OCI-LY1 (cell line): Measurements from ENCODE around the gene RGS8.

Experiments
- H2AFZ ChIP-seq: fragments of 200-600 bp; sonication (generic), shearing (Covaris generic); 2 replicates; pipeline ENCODE4 v1.6.0; 2014; ENCODE audit warnings: antibody characterized with exemption, mild to moderate bottlenecking, low read length
- H3F3A ChIP-seq: fragments of 200-600 bp; sonication (generic), shearing (Covaris generic); 2 replicates; pipeline ENCODE4 v1.6.0; 2014; ENCODE audit warnings: mild to moderate bottlenecking, antibody characterized with exemption, low read length, moderate library complexity; ENCODE audit not compliant: insufficient read depth
- H3K27ac ChIP-seq: fragments of 200-600 bp; sonication (generic); 2 replicates; pipeline ENCODE4 v1.5.1; 2014; ENCODE audit warnings: low read length, mixed run types, mild to moderate bottlenecking, low read depth; ENCODE audit not compliant: poor library complexity, severe bottlenecking
- H3K27me3 ChIP-seq: fragments of 200-600 bp; sonication (generic); 2 replicates; pipeline ENCODE4 v1.6.0; 2014; ENCODE audit warnings: antibody characterized with exemption, mild to moderate bottlenecking, low read length, moderate library complexity; ENCODE audit not compliant: insufficient read depth
- H3K36me3 ChIP-seq: fragments of 200-600 bp; sonication (generic); 2 replicates; pipeline ENCODE4 v1.6.1; 2014; ENCODE audit warnings: mild to moderate bottlenecking, antibody characterized with exemption, low read length, moderate library complexity, mixed read lengths; ENCODE audit not compliant: insufficient read depth
- H3K4me1 ChIP-seq: fragments of 200-600 bp; sonication (generic); 2 replicates; pipeline ENCODE4 v1.5.1; 2014; ENCODE audit warnings: mild to moderate bottlenecking, low read length, moderate library complexity; ENCODE audit not compliant: insufficient read depth, severe bottlenecking
- H3K4me2 ChIP-seq: fragments of 200-600 bp; sonication (generic), shearing (Covaris generic); 2 replicates; pipeline ENCODE4 v1.6.1; 2014; ENCODE audit warnings: low read length
- H3K4me3 ChIP-seq: fragments of 200-600 bp; sonication (generic); 2 replicates; pipeline ENCODE4 v1.5.1; 2014; ENCODE audit warnings: low read length, low read depth, mild to moderate bottlenecking, mixed read lengths; ENCODE audit not compliant: poor library complexity, severe bottlenecking
- H3K79me2 ChIP-seq: fragments of 200-600 bp; shearing (Covaris generic); 2 replicates; pipeline ENCODE4 v1.6.1; 2016; ENCODE audit warnings: mixed run types, low read length, mixed read lengths; ENCODE audit not compliant: insufficient read depth
- H3K9ac ChIP-seq: fragments of 200-600 bp; sonication (generic), shearing (Covaris generic); 2 replicates; pipeline ENCODE4 v1.6.1; 2014; ENCODE audit warnings: mild to moderate bottlenecking, low read length, mixed read lengths
- H3K9me2 ChIP-seq: fragments of 200-600 bp; sonication (generic), shearing (Covaris generic); 2 replicates; pipeline ENCODE4 v1.6.1; 2014; ENCODE audit warnings: low read depth, mild to moderate bottlenecking, low read length, mixed read lengths
- H3K9me3 ChIP-seq: fragments of 200-600 bp; shearing (Covaris generic); 2 replicates; pipeline ENCODE4 v1.6.1; 2014; ENCODE audit warnings: low read length, mixed read lengths
- H4K20me1 ChIP-seq: fragments of 200-600 bp; sonication (generic), shearing (Covaris generic); 2 replicates; pipeline ENCODE4 v1.6.0; 2016; ENCODE audit warnings: mild to moderate bottlenecking, low read length; ENCODE audit not compliant: insufficient read depth
- EZH2 ChIP-seq: fragments of 200-600 bp; sonication (generic), shearing (Covaris generic); IDR thresholded peaks from 2 replicates; pipeline ENCODE4 v1.8.0; 2017; ENCODE audit warnings: borderline replicate concordance, mixed run types, mild to moderate bottlenecking, antibody characterized with exemption, low read length, moderate library complexity, mixed read lengths
- TF ChIP-seq, protein P1 (sequence below): fragments of 200-600 bp; sonication (generic), shearing (Covaris generic); IDR thresholded peaks from 2 replicates; pipeline ENCODE4 v1.5.1; 2017; ENCODE audit warnings: mild to moderate bottlenecking, antibody characterized with exemption, low read length, moderate library complexity, mixed read lengths

RGS8 gene

DNA sequence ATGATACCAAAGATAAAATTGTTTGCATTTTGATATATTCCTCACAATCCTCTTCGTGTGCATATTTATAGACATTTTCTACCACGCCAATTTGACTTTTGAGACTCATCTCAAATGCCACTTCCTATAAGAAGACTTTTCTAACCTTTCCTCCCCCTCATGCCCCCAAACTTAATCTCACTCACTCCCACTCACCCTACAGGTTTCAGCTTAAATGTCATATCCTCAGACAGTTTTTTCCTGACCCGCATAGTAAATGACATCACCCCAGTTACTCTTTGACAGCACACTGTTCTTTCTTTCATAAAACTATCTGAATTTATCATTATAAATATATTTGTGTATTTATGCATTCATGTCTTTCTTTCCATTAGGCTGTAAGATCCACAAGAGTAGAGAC, 29.6 kb upstream of the RGS8 start:
- Histone ChIP-seq H3K27me3 (no peaks in the 10 kb centered on the region), H3K9me3 (no peaks in the 10 kb centered on the region), H3K27ac (no peak overlapping the region), H3F3A (no peaks in the 10 kb centered on the region), H3K79me2 (no peaks in the 10 kb centered on the region), H3K4me2 (no peak overlapping the region), H3K9me2 (no peaks in the 10 kb centered on the region), H3K9ac (no peak overlapping the region), H4K20me1 (no peaks in the 10 kb centered on the region), H3K36me3 (no peaks in the 10 kb centered on the region), H3K4me3 (no peak overlapping the region), H2AFZ (no peak overlapping the region), H3K4me1 (no peaks in the 10 kb centered on the region)
- no peak for TF ChIP-seq EZH2
- TF ChIP-seq, protein P1, sequence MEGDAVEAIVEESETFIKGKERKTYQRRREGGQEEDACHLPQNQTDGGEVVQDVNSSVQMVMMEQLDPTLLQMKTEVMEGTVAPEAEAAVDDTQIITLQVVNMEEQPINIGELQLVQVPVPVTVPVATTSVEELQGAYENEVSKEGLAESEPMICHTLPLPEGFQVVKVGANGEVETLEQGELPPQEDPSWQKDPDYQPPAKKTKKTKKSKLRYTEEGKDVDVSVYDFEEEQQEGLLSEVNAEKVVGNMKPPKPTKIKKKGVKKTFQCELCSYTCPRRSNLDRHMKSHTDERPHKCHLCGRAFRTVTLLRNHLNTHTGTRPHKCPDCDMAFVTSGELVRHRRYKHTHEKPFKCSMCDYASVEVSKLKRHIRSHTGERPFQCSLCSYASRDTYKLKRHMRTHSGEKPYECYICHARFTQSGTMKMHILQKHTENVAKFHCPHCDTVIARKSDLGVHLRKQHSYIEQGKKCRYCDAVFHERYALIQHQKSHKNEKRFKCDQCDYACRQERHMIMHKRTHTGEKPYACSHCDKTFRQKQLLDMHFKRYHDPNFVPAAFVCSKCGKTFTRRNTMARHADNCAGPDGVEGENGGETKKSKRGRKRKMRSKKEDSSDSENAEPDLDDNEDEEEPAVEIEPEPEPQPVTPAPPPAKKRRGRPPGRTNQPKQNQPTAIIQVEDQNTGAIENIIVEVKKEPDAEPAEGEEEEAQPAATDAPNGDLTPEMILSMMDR: no peak

DNA sequence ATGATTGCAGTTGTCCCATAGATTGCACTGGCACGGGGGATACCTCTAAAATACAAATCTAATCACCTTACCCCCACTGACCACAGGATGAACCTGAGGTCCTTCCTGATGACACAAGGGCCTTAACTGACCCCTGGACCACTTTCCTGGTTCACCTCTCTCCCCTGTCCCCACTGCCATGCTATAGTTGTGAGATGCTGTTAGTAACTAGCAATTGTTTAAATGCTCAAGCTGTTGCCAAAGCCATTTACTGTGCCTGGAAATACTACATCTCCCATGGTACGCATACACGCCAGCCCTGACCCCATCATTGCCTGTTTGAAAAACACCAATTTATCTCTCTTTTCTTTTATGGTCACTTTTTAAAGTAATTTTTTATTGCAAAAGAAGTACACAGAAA, 29.1 kb upstream of the RGS8 start:
- no peak overlapping the region for H3K9ac ChIP-seq
- H3F3A ChIP-seq: no peaks in the 10 kb centered on the region
- no peaks in the 10 kb centered on the region for H4K20me1 ChIP-seq
- no peaks in the 10 kb centered on the region for H3K79me2 ChIP-seq
- H3K9me3 ChIP-seq: no peaks in the 10 kb centered on the region
- no peaks in the 10 kb centered on the region for H3K9me2 ChIP-seq
- H3K27ac ChIP-seq: no peak overlapping the region
- no peak overlapping the region for H3K4me3 ChIP-seq
- H3K4me2 ChIP-seq: no peak overlapping the region
- no peak overlapping the region for H2AFZ ChIP-seq
- no peak for TF ChIP-seq EZH2
- TF ChIP-seq, protein P1: no peak
- peaks cover 1% of the 10 kb centered on the region; the same call in 1 of the 2 replicates for H3K27me3 ChIP-seq
- H3K4me1 ChIP-seq: no peaks in the 10 kb centered on the region
- no peaks in the 10 kb centered on the region for H3K36me3 ChIP-seq

DNA sequence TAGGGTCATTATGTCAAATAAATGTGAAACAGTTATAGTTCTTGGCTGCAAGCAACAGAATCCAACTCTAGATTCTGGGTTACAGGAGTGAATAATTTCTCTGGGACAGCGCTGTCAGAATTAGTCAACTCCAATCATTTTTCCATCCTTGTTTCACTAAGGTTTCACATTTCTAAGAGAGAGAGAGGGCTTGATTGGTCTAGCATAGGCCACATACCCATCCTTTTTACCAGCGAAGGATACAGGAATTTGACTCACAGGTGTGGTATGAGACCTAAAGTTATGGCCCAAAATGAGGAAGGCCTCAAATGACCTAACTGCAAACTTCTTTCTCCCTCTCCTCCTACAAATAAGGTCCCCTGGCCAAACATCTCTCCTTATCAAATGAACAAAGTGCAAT, 25.5 kb upstream of the RGS8 start:
- H4K20me1 ChIP-seq: no peaks in the 10 kb centered on the region
- H3K9ac ChIP-seq: no peak overlapping the region
- H3K4me1 ChIP-seq: no peaks in the 10 kb centered on the region
- H3F3A ChIP-seq: no peaks in the 10 kb centered on the region
- no peaks in the 10 kb centered on the region for H3K36me3 ChIP-seq
- H3K27ac ChIP-seq: no peak overlapping the region
- H3K9me3 ChIP-seq: no peaks in the 10 kb centered on the region
- H2AFZ ChIP-seq: no peak overlapping the region
- no peaks in the 10 kb centered on the region for H3K79me2 ChIP-seq
- H3K4me2 ChIP-seq: no peak overlapping the region
- no peak overlapping the region for H3K4me3 ChIP-seq
- H3K9me2 ChIP-seq: no peaks in the 10 kb centered on the region
- peaks cover 3% of the 10 kb centered on the region; the same call in 1 of the 2 replicates for H3K27me3 ChIP-seq
- TF ChIP-seq, protein P1: no peak
- no peak for TF ChIP-seq EZH2
